Mammary epithelial cell (primary cell): ENCODE data around the gene GBX1.

ENCODE experiments used
- CTCF ChIP-seq, 2 donors: IDR thresholded peaks in 1 of 2; conservative IDR thresholded peaks in 1 of 2; 2 replicates each; pipeline ENCODE4 v1.5.1; 2011 to 2012; ENCODE audit warnings: inconsistent platforms in 2 of 2, low read length in 2 of 2, mild to moderate bottlenecking in 2 of 2, control low read depth in 1 of 2, low read depth in 1 of 2; ENCODE audit not compliant: insufficient read depth in 1 of 2; ENCODE audit errors: extremely low read depth in 1 of 2
- EZH2 ChIP-seq: IDR thresholded peaks from 2 replicates; pipeline ENCODE4 v1.6.1; 2012; ENCODE audit warnings: low read length, inconsistent platforms, borderline replicate concordance

GRCh38 chr7:151172273-151173141, 5.0 kb upstream of the GBX1 start:
- peak; percentile 100 for TF ChIP-seq CTCF (conservative IDR thresholded peaks at IDR 0.05 in 1 of 2, IDR thresholded peaks at IDR 0.05 in 1 of 2; ENCODE audit: extremely low read depth in 1 of 2, insufficient read depth in 1 of 2, low read depth in 1 of 2, low read length in 2 of 2)
- TF ChIP-seq EZH2, result no peak
